Measurements from ENCODE around the gene KCTD14.
A peak's percentile ranks its signal among the peaks of the same experiment; 100 is the strongest.
"Not testable (repeated sequence)": the region's sequence is repeated elsewhere in the genome, so short reads cannot be mapped to it uniquely, and the experiment has no call there.

The KCTD14 gene

DNA sequence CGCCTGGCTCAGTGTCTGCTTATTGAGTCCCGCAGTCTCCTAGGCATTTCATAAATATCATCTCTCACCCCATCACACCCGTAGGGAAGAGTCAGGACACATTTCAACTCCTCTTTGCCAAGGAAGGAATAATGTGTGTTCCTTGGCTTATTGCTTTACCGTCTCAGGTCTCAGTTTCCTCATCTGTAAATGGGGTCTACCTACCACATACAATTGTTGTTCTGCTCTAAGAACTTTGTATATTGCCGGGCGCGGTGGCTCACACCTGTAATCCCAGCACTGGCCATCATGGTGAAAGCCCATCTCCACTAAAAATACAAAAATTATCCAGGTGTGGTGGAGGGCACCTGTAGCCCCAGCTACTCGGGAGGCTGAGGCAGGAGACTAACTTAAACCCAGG lies 37.5 kb upstream of the KCTD14 start:
- DNase-seq (no peak), ATAC-seq (replicated peaks) (no peak)
- Mint-ChIP-seq H3K4me3 (no peak overlapping the region), H3K27me3 (no peaks in the 10 kb centered on the region), H3K27ac (no peak overlapping the region), H3K9me3 (no peaks in the 10 kb centered on the region), H3K36me3 (ENCODE audit: insufficient read depth) (no peaks in the 10 kb centered on the region), H3K4me1 (ENCODE audit: low read depth in 2 of 2) (no peaks in the 10 kb centered on the region)

DNA sequence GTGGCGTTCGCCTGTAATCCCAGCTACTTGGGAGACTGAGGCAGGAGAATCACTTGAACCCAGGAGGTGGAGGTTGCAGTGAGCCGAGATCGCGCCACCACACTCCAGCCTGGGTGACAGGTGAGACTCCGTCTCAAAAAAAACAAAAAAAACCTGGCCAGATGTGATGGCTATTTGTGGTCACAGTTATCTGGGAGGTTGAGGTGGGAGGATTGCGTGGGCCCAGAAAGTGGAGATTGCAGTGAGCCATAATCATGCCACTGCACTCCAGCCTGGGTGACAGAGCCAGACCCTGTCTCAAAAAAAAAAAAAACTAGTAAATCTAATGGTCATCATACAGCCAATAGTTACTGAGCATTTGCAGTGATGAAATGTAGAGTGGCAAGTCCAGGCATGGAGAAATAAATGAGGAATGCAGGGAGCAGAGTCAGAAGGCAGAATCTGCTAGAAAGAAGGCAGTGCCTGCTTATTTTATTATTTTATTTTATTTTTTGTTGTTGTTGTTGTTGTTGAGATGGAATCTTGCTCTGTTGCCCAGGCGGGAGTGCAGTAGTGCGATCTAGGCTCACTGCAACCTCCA lies 36.8 kb upstream of the KCTD14 start:
- not testable (repeated sequence) for H3K4me1 Mint-ChIP-seq (ENCODE audit: low read depth in 2 of 2); DNase-seq; H3K36me3 Mint-ChIP-seq (ENCODE audit: insufficient read depth); ATAC-seq (replicated peaks); H3K9me3 Mint-ChIP-seq; H3K27ac Mint-ChIP-seq; H3K27me3 Mint-ChIP-seq; H3K4me3 Mint-ChIP-seq

DNA sequence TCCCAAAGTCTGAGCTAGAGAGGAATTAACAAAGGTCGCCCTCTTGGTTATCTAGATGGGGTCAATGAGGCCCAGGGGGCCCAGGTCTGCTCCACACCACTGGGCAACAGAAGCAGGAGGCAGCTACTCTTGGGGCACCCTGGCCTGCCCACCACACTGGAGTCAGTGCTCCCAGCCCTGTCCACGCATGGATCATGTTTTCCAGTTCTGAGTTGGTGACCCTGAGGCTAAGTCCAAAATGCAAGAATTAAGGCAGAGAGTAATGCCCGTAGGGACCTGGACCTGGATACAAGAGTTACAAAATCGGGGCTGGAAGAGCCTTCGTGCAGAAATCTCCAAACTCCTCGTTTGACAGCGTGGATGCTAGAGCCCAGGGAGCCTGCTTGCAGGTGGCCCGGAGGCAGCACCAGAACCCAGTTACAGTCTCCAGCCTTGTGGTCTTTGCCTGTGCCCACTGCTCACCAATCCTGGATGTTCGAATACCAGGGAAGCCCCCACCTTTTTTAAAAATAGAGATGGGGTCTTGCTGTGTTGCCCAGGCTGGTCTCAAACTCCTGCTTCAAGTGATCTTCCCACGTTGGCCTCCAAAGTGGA lies 34.5 kb upstream of the KCTD14 start:
- H3K4me3 Mint-ChIP-seq: no peak overlapping the region
- no peaks in the 10 kb centered on the region for H3K4me1 Mint-ChIP-seq (ENCODE audit: low read depth in 2 of 2)
- no peak for DNase-seq
- no peaks in the 10 kb centered on the region for H3K36me3 Mint-ChIP-seq (ENCODE audit: insufficient read depth)
- H3K27me3 Mint-ChIP-seq: no peaks in the 10 kb centered on the region
- H3K9me3 Mint-ChIP-seq: no peaks in the 10 kb centered on the region
- ATAC-seq (replicated peaks): no peak
- no peak overlapping the region for H3K27ac Mint-ChIP-seq

DNA sequence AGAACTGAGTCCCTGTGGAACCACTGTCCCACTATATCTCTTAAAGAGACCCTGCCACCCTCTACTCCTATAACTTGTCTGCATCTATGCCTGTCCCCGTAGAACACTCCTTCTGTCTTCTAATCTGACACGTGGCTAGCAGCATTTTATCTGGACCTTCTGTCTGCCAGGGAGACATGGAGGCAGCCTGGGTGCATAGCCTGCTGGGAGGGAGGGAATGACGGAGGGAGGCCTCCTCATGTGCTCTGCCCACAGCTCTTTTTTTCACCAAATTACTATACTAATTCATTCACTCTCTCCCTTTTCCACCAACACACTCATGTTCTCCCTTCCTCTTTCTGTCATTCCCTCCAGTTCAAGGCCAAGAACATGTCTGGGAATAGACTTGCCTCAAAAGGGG lies 33.0 kb upstream of the KCTD14 start:
- Mint-ChIP-seq H3K4me1 (ENCODE audit: low read depth in 2 of 2) (no peaks in the 10 kb centered on the region), H3K27ac (no peak overlapping the region), H3K36me3 (ENCODE audit: insufficient read depth) (no peaks in the 10 kb centered on the region), H3K9me3 (no peaks in the 10 kb centered on the region), H3K4me3 (no peak overlapping the region), H3K27me3 (no peaks in the 10 kb centered on the region)
- DNase-seq (no peak), ATAC-seq (replicated peaks) (no peak)

DNA sequence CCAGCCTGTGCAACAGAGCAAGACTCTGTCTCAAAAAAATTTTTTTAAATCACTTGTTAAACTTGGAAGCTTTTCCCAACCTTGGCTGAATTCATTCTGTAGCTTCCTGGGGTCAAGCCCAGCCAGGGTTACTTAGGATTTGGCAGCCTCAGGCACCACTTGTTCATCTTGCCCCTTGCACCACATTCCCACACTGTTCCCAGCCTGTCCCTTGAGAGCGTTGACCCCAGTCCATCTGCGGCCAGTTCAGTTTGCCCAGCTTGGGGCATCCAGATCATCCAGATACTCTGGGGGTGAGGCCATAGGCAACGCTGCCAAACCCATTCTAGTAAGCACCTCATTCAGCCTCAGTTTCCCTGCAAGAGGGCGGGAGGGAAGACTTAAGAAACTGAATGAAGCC lies 31.9 kb upstream of the KCTD14 start:
- no peak overlapping the region for H3K27ac Mint-ChIP-seq
- no peaks in the 10 kb centered on the region for H3K9me3 Mint-ChIP-seq
- no peaks in the 10 kb centered on the region for H3K4me1 Mint-ChIP-seq (ENCODE audit: low read depth in 2 of 2)
- no peaks in the 10 kb centered on the region for H3K27me3 Mint-ChIP-seq
- H3K4me3 Mint-ChIP-seq: no peak overlapping the region
- H3K36me3 Mint-ChIP-seq (ENCODE audit: insufficient read depth): no peaks in the 10 kb centered on the region
- ATAC-seq (replicated peaks): no peak
- DNase-seq: no peak

DNA sequence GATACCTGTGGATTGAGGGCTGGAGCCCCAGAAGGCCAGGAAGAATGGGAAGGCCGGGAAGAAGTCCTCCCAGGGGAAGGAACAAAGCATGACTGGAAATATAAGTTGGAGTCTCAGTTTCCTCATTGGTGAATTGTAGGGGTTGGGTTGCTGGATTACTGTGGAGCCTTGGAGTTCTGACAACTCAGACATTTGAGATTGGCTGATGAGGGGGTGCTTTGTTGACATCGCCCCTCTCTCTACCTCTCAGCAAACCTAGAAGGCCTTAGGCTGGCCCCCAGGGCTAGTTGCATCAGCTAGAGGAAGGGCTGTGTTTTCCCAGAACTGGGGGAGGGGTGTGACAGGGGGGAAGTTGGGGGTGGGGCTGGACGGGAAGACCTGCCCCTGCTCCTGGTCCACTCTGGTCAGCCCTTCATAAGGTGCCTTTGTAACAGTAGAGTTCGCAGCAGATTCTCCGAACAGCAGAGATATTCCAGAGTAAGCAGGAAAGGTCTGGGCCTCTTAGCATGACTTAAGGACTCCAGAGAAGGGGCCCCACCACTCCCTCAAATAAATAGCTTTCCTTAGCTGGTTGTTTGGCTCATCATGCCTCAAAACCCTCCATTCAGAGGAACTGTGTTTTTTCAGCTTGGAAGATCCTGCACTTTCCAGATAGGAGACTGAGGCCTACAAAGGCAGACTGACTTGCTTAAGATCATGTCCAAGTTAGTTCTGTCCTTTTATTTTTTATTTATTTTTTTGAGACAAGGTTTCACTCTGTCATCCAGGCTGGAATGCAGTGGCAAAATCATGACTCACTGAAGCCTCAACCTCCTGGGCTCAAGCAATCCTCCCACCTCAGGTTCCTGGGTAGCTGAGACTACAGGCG lies 28.1 kb upstream of the KCTD14 start:
- Mint-ChIP-seq H3K27ac (no peak overlapping the region), H3K27me3 (no peaks in the 10 kb centered on the region), H3K9me3 (no peaks in the 10 kb centered on the region), H3K36me3 (ENCODE audit: insufficient read depth) (no peaks in the 10 kb centered on the region), H3K4me1 (ENCODE audit: low read depth in 2 of 2) (peaks cover 2 to 3% of the 10 kb centered on the region in 2 donors), H3K4me3 (no peak overlapping the region)
- ATAC-seq (replicated peaks) (no peak), DNase-seq (no peak)

DNA sequence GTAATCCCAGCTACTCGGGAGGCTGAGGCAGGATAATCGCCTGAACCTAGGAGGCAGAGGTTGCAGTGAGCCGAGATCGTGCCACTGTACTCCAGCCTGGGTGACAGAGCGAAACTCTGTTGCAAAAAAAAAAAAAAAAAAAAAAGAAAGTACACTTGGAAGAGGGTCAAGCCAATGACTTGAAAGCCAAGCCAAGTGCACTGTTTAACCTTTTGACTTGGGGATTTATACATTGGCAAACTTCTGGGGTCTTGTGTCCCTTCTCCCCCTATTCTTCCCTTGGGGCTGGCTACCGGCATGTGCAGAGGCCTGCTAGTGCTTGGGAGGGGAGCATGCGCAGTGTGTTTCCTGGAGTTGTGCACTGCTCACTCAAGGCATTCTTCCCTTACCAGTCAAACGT lies 26.3 kb upstream of the KCTD14 start:
- no peaks in the 10 kb centered on the region for H3K27me3 Mint-ChIP-seq
- H3K27ac Mint-ChIP-seq: no peak overlapping the region
- no peak overlapping the region for H3K4me3 Mint-ChIP-seq
- ATAC-seq (replicated peaks) (no peak), DNase-seq (no peak)
- H3K9me3 Mint-ChIP-seq: no peaks in the 10 kb centered on the region
- H3K36me3 Mint-ChIP-seq (ENCODE audit: insufficient read depth): no peaks in the 10 kb centered on the region
- H3K4me1 Mint-ChIP-seq (ENCODE audit: low read depth in 2 of 2): peaks cover 8% of the 10 kb centered on the region in 2 donors

DNA sequence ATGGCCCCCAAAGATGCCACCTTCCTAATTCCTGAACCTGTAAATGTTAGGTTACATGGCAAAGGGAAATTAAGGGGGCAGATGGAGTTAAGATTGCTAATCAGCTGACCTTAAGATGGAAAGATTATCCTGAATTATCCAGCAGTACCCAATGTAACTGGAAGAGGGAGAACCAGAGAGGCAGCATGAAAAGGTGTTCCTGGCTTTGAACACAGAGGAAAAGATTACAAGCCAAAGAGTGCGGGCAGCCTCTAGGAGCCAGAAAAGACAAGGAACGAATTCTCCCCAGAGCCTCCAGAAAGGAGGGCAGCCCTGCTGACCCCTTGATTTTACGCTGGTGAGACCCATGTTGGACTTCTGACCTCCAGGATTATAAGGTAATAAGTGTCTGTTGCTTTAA lies 25.5 kb upstream of the KCTD14 start:
- Mint-ChIP-seq H3K36me3 (ENCODE audit: insufficient read depth) (no peaks in the 10 kb centered on the region), H3K27ac (no peak overlapping the region), H3K27me3 (no peaks in the 10 kb centered on the region), H3K4me3 (no peak overlapping the region), H3K4me1 (ENCODE audit: low read depth in 2 of 2) (peaks cover 8% of the 10 kb centered on the region in 2 donors), H3K9me3 (no peaks in the 10 kb centered on the region)
- DNase-seq (no peak), ATAC-seq (replicated peaks) (no peak)

DNA sequence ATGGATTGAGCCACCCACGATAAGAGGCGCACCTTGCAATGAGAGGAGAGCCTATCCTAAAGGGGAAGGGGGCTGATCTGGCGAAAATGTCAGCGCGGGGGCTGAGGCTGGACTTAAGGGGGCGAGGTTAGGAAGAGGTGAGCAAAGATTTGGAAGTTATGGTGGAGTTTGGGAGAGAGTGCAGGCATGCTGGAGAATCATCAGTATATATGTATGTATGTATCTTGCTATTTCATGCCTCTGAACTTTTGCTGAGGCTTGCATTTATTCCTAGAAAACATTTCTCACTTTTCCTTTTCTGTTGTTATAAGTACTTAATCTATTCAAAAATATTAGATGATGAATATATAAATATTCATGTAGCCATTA lies 23.4 kb upstream of the KCTD14 start:
- Mint-ChIP-seq H3K9me3 (no peaks in the 10 kb centered on the region), H3K36me3 (ENCODE audit: insufficient read depth) (no peaks in the 10 kb centered on the region), H3K4me3 (no peak overlapping the region), H3K4me1 (ENCODE audit: low read depth in 2 of 2) (peaks cover 8 to 10% of the 10 kb centered on the region in 2 donors), H3K27me3 (no peaks in the 10 kb centered on the region), H3K27ac (no peak overlapping the region)
- ATAC-seq (replicated peaks) (no peak), DNase-seq (no peak)

DNA sequence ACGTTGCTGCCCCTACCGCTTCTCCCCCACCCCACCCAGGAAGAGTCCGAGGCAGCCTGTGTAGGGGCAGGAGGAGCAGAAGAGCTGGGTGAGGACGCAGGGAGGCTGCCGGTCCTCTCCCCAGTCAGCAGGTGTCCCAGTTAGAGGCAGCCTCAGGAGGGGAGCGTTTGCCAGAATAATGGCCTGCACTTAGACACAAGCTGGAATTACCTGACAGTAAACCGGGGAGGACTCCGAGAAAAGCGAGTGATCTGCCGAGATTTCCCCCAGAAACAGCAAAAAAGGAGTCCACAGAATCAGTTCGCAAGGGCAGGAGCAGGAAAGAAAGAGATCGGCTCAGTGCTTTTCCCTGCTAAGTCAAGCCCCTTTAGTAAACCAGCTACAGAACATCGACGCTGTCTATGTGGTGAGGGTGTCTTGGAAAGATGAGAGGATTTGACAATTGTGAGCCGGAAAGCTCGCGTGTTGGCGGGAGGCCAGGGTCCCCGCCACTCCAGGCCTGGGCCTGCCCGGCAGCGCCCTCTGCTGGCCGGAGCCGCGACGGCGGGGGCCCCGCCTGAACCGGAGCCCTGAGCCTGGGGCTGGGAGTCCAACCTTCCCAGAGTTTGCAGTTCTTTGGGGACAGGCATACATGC lies 22.9 kb upstream of the KCTD14 start:
- DNase-seq: peak; percentile 75 to 81 (median 79)
- no peaks in the 10 kb centered on the region for H3K27me3 Mint-ChIP-seq
- H3K4me1 Mint-ChIP-seq (ENCODE audit: low read depth in 2 of 2): peaks cover 8 to 10% of the 10 kb centered on the region in 2 donors
- peak; percentile 98 for ATAC-seq (replicated peaks)
- H3K27ac Mint-ChIP-seq: peak overlapping the region in 1 of 2 donors; percentile 75
- H3K36me3 Mint-ChIP-seq (ENCODE audit: insufficient read depth): no peaks in the 10 kb centered on the region
- no peaks in the 10 kb centered on the region for H3K9me3 Mint-ChIP-seq
- peak overlapping the region; percentile 45 to 62 for H3K4me3 Mint-ChIP-seq

DNA sequence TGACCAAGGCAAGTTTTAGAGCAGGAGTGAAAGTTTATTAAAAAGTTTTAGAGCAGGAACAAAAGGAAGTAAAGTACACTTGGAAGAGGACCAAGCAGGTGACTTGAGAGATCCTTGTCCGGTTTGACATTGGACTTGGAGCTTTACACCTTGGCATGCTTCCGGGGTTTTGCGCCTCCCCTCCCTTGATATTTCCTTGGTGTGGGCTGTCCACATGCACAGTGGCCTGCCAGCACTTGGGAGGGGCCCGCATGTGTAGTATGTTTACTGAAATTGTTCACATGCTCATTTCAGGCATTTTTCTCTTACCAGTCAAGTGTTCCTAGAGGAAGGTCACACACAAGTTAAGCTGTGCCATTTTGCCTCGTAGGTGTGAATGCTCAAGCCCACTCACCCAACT lies 21.6 kb upstream of the KCTD14 start:
- H3K4me3 Mint-ChIP-seq: no peak overlapping the region
- H3K9me3 Mint-ChIP-seq: no peaks in the 10 kb centered on the region
- H3K27me3 Mint-ChIP-seq: no peaks in the 10 kb centered on the region
- DNase-seq (no peak), ATAC-seq (replicated peaks) (no peak)
- no peak overlapping the region for H3K27ac Mint-ChIP-seq
- H3K4me1 Mint-ChIP-seq (ENCODE audit: low read depth in 2 of 2): peaks cover 15 to 17% of the 10 kb centered on the region in 2 donors
- no peaks in the 10 kb centered on the region for H3K36me3 Mint-ChIP-seq (ENCODE audit: insufficient read depth)

DNA sequence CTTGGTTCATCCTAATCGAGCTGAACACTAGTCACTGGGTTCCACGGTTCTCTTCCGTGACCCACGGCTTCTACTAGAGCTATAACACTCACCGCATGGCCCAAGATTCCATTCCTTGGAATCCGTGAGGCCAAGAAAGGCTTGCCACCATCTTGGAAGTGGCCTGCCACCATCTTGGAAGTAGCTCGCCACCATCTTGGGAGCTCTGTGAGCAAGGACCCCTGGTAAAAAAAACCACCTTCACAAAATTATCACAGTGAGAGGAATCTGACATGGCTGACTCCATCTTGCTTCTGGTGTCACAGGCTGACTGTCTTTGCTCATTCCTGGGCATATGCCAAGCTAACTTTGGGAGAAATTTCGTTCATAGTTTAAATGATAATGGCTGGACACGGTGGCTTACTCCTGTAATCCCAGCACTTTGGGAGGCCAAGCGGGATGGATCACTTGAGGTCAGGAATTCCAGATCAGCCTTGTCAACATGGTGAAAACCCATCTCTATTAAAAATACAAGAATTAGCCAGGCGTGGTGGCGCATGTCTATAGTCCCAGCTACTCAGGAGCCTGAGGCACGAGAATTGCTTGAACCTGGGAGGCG lies 18.9 kb upstream of the KCTD14 start:
- Mint-ChIP-seq H3K9me3 (no peaks in the 10 kb centered on the region), H3K27ac (peak overlapping the region in 1 of 2 donors; percentile 4), H3K36me3 (ENCODE audit: insufficient read depth) (no peaks in the 10 kb centered on the region), H3K4me1 (ENCODE audit: low read depth in 2 of 2) (peaks cover 17 to 19% of the 10 kb centered on the region in 2 donors), H3K4me3 (no peak overlapping the region), H3K27me3 (no peaks in the 10 kb centered on the region)
- DNase-seq (no peak), ATAC-seq (replicated peaks) (no peak)

DNA sequence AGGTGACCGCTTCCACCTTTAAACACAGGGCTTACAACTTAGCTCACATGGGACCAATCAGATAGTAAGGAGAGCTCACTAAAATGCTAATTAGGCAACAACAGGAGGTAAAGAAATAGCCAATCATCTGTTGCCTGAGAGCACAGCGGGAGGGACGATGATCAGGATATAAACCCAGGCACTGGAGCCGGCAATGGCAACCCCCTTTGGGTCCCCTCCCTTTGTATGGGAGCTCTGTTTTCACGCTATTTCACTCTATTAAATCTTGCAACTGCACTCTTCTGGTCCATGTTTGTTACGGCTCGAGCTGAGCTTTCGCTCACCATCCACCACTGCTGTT lies 18.3 kb upstream of the KCTD14 start:
- Mint-ChIP-seq H3K4me1 (ENCODE audit: low read depth in 2 of 2) (peaks cover 17 to 18% of the 10 kb centered on the region in 2 donors), H3K27ac (peak overlapping the region in 1 of 2 donors; percentile 4)
- DNase-seq; H3K9me3 Mint-ChIP-seq; H3K4me3 Mint-ChIP-seq; H3K36me3 Mint-ChIP-seq (ENCODE audit: insufficient read depth); ATAC-seq (replicated peaks); H3K27me3 Mint-ChIP-seq: not testable (repeated sequence)

All from effector memory CD8-positive, alpha-beta T cell (primary cell).